HG02943 (cell line): Measurements from ENCODE around the gene PAX9.
A peak's percentile ranks its signal among the peaks of the same experiment; 100 is the strongest.

Experiments
- ATAC-seq: cut with Tn5 transposase; IDR thresholded peaks from one replicate; pipeline ENCODE4 v1.9.1; 2021; ENCODE audit warnings: mild to moderate bottlenecking, low read depth, moderate library complexity; ENCODE audit not compliant: unreplicated experiment

The PAX9 gene

GRCh38 chr14:36661506-36662257 lies at the start of gene PAX9:
Gene PAX9 (plus strand): TSS chr14:36661860. CDS start chr14:36662090, 230 bp downstream.
- ATAC-seq, result peak; percentile 80

- no peak for ATAC-seq
Measured at GRCh38 chr14:36617824-36618223, 43.8 kb upstream of the PAX9 start.

- no peak for ATAC-seq
Measured at GRCh38 chr14:36618641-36619040, 43.0 kb upstream of the PAX9 start.

GRCh38 chr14:36619131-36619530 lies 42.5 kb upstream of the PAX9 start:
- ATAC-seq, result no peak

GRCh38 chr14:36619853-36620252 lies 41.8 kb upstream of the PAX9 start:
- ATAC-seq, result no peak

- ATAC-seq, result no peak
Measured at GRCh38 chr14:36625014-36625413, 36.6 kb upstream of the PAX9 start.

GRCh38 chr14:36625436-36625835 lies 36.2 kb upstream of the PAX9 start:
- ATAC-seq, result no peak

- no peak for ATAC-seq
Measured at GRCh38 chr14:36626151-36626550, 35.5 kb upstream of the PAX9 start.

GRCh38 chr14:36627981-36628380 lies 33.7 kb upstream of the PAX9 start:
- no peak for ATAC-seq

GRCh38 chr14:36633580-36633979 lies 28.1 kb upstream of the PAX9 start:
- ATAC-seq, result no peak

- no peak for ATAC-seq
Measured at GRCh38 chr14:36646664-36647416, 14.8 kb upstream of the PAX9 start.

- no peak for ATAC-seq
Measured at GRCh38 chr14:36647417-36647823, 14.2 kb upstream of the PAX9 start.

GRCh38 chr14:36647824-36648753 lies 13.6 kb upstream of the PAX9 start:
- ATAC-seq, result no peak

- ATAC-seq, result no peak
Measured at GRCh38 chr14:36649872-36650650, 11.6 kb upstream of the PAX9 start.

GRCh38 chr14:36652542-36653201 lies 9.0 kb upstream of the PAX9 start:
- ATAC-seq, result no peak

GRCh38 chr14:36653413-36653812 lies 8.2 kb upstream of the PAX9 start:
- ATAC-seq, result no peak

GRCh38 chr14:36653962-36654793 lies 7.5 kb upstream of the PAX9 start:
- ATAC-seq, result no peak

GRCh38 chr14:36654794-36655381 lies 6.8 kb upstream of the PAX9 start:
- ATAC-seq, result no peak
